Osteoblast (primary cell): ENCODE data around the gene APC2. TPM values are rescaled to one million over a fixed set of nuclear protein-coding genes. Genes with fewer than 3 reads are reported as not detected.

Experiments
- DNase-seq: peaks from one replicate; pipeline ENCODE4 v3.0.0; 2011; ENCODE audit warnings: low spot score, mixed read lengths; ENCODE audit not compliant: insufficient read length; ENCODE audit errors: missing footprints
- H2AFZ ChIP-seq: 2 replicates; pipeline ENCODE4 v1.6.0; 2011; ENCODE audit warnings: mild to moderate bottlenecking, low read length
- H3K27ac ChIP-seq: 2 replicates; pipeline ENCODE4 v1.5.1; 2011; ENCODE audit warnings: mild to moderate bottlenecking, low read depth, low read length, moderate library complexity
- H3K27me3 ChIP-seq: 2 replicates; pipeline ENCODE4 v1.6.0; 2012; ENCODE audit warnings: mild to moderate bottlenecking, control low read depth, inconsistent platforms, low read length, moderate library complexity; ENCODE audit not compliant: insufficient read depth
- H3K36me3 ChIP-seq: 2 replicates; pipeline ENCODE4 v1.5.1; 2011; ENCODE audit warnings: mild to moderate bottlenecking, low read length, control low read depth, moderate library complexity; ENCODE audit not compliant: insufficient read depth
- H3K4me1 ChIP-seq: 2 replicates; pipeline ENCODE4 v1.5.1; 2011; ENCODE audit warnings: mild to moderate bottlenecking, low read length, control low read depth, moderate library complexity; ENCODE audit not compliant: insufficient read depth
- H3K4me2 ChIP-seq: 2 replicates; pipeline ENCODE4 v1.6.0; 2011; ENCODE audit warnings: mild to moderate bottlenecking, low read length; ENCODE audit not compliant: insufficient read depth
- H3K4me3 ChIP-seq: fragments of 200-600 bp; sonication (generic); 3 replicates; pipeline ENCODE4 v1.5.1; 2012; ENCODE audit warnings: mild to moderate bottlenecking, low read length, inconsistent platforms; ENCODE audit not compliant: insufficient read depth
- H3K79me2 ChIP-seq: 2 replicates; pipeline ENCODE4 v1.6.0; 2012; ENCODE audit warnings: mild to moderate bottlenecking, low read length, control low read depth, inconsistent platforms; ENCODE audit not compliant: insufficient read depth
- H3K9me3 ChIP-seq: 2 replicates; pipeline ENCODE4 v1.5.1; 2011; ENCODE audit warnings: low read depth, low read length, control low read depth
- H4K20me1 ChIP-seq: 2 replicates; pipeline ENCODE4 v1.6.0; 2012; ENCODE audit warnings: mild to moderate bottlenecking, low read length, control low read depth; ENCODE audit not compliant: insufficient read depth
- total RNA-seq: library from RNA; depleted of rRNA; stranded (reverse); fragments of >200 nt; gene quantifications from 2 replicates; pipeline ENCODE4 v1.2.3, GENCODE V29; 2012
- TF ChIP-seq, protein P1 (sequence below): IDR thresholded peaks from 2 replicates; pipeline ENCODE4 v1.5.1; 2011; ENCODE audit warnings: mild to moderate bottlenecking, low read depth, low read length, moderate library complexity; ENCODE audit errors: extremely low read depth

The APC2 gene
- total RNA-seq, 1 donor = 0.36 TPM

DNA sequence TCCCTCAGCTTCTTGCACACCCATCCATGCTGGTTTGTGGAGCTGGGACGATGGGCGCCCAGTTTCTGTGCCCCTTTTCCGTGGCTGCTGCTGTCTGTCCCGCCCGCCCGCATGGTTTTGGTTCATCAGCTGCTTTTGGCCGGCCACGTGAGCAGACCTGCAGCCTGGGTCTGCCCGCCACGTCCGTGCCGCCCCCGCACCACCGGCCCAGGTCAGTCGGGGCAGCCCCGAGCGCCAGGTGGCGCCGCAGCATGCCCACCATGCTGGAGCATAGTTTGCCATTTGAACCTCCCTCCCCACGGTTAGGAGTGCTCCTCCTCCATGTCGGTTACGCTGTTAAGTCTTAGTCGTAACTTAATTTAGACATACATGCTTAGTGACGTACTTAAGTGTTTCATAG, 27.0 kb upstream of the APC2 start:
- TF ChIP-seq, protein P1, sequence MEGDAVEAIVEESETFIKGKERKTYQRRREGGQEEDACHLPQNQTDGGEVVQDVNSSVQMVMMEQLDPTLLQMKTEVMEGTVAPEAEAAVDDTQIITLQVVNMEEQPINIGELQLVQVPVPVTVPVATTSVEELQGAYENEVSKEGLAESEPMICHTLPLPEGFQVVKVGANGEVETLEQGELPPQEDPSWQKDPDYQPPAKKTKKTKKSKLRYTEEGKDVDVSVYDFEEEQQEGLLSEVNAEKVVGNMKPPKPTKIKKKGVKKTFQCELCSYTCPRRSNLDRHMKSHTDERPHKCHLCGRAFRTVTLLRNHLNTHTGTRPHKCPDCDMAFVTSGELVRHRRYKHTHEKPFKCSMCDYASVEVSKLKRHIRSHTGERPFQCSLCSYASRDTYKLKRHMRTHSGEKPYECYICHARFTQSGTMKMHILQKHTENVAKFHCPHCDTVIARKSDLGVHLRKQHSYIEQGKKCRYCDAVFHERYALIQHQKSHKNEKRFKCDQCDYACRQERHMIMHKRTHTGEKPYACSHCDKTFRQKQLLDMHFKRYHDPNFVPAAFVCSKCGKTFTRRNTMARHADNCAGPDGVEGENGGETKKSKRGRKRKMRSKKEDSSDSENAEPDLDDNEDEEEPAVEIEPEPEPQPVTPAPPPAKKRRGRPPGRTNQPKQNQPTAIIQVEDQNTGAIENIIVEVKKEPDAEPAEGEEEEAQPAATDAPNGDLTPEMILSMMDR = no peak
- H4K20me1 ChIP-seq = peaks cover 47% of the 10 kb centered on the region
- peaks cover 80% of the 10 kb centered on the region for H3K36me3 ChIP-seq
- DNase-seq = no peak
- H3K4me3 ChIP-seq = no peak overlapping the region
- no peak overlapping the region for H3K27ac ChIP-seq
- no peak overlapping the region for H3K4me2 ChIP-seq
- H3K4me1 ChIP-seq = no peaks in the 10 kb centered on the region
- H3K9me3 ChIP-seq = no peaks in the 10 kb centered on the region
- H2AFZ ChIP-seq = no peak overlapping the region
- H3K79me2 ChIP-seq = peaks cover 96% of the 10 kb centered on the region
- no peaks in the 10 kb centered on the region for H3K27me3 ChIP-seq

DNA sequence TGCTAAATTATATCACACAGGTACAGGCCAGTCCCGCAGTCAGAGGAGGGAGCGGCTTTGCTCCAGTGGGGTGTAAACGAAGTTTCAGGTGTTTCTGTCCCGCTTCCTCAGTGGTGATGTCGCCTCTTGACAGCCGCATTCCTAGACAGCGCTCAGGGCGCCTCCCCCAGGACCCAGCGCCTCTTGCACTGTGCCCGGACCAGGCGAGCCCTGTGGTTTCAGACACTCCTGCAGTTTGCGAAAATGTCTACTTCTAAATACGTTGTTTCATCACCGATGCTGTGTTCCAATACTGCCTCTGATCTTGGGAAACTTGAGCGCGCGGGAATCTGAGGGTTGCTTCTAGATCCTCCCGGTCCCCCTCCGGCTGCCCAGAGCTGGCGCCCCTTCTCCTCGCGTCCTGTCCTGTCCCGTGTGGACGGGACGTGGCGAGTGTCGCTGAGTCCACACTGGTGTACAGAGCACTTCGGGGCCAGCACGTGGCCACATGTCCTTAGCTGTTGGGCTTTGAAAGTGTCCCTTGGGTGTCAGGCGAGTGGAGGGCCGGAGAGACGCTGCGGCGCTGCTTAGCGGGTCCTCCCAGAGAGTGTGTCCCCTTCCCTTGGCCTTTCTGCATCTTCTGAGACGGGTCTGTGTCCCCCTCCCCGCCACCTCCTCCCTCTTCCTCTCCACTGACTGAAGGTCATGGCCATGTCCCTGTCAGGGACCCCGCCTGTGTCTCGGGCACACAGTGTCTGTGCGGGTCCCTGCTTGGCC, 26.3 kb upstream of the APC2 start:
- no peak overlapping the region for H3K4me2 ChIP-seq
- H3K4me1 ChIP-seq = no peaks in the 10 kb centered on the region
- TF ChIP-seq, protein P1 = no peak
- H3K9me3 ChIP-seq = no peaks in the 10 kb centered on the region
- H3K27ac ChIP-seq = no peak overlapping the region
- H2AFZ ChIP-seq = no peak overlapping the region
- H3K4me3 ChIP-seq = no peak overlapping the region
- peaks cover 90% of the 10 kb centered on the region for H3K79me2 ChIP-seq
- no peaks in the 10 kb centered on the region for H3K27me3 ChIP-seq
- peaks cover 41% of the 10 kb centered on the region for H4K20me1 ChIP-seq
- peaks cover 81% of the 10 kb centered on the region for H3K36me3 ChIP-seq
- DNase-seq = no peak

DNA sequence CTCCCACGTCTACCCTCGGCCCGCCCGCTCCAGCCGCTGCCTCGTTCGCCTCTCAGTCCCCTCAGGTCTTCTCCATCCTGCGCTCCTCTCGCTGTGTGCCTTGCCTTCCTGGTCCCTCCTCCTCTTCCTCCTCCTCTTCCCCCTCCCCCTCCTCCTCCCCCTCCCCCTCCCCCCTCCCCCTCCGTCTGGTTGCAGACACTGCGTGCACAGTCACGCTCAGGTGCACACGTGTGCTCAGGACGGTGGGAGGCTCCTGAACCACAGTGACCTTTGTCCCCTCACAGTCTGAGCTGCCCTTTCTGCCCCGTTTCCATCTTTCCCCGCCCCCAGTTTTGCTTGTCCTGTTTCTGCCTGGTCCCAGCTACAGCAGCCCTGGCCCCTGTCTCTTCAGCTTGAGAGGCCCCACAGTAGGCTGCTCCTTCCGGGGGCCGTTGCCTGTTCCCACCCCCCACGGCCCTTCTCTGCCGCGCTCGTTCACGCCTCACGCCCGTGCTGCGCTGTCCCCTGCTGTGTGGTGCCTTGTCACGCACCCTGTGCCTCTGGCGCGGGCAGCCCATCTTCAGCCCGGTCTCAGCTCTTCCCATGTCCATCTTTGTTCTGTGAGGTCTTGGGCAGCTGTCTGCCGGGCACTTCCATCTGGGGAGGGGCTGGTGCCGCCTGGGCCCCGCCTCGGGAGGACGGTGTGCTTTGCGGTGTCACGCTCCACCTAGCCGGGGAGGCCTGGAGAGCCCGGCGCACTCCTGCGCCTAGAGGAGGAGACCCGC, 25.5 kb upstream of the APC2 start:
- Histone ChIP-seq H3K27ac (no peak overlapping the region), H3K4me3 (no peak overlapping the region), H3K27me3 (no peaks in the 10 kb centered on the region), H4K20me1 (peaks cover 38% of the 10 kb centered on the region), H3K4me2 (no peak overlapping the region), H3K4me1 (no peaks in the 10 kb centered on the region), H3K36me3 (peaks cover 81% of the 10 kb centered on the region), H3K79me2 (peaks cover 85% of the 10 kb centered on the region), H3K9me3 (no peaks in the 10 kb centered on the region), H2AFZ (no peak overlapping the region)
- TF ChIP-seq, protein P1 = no peak
- DNase-seq = no peak

DNA sequence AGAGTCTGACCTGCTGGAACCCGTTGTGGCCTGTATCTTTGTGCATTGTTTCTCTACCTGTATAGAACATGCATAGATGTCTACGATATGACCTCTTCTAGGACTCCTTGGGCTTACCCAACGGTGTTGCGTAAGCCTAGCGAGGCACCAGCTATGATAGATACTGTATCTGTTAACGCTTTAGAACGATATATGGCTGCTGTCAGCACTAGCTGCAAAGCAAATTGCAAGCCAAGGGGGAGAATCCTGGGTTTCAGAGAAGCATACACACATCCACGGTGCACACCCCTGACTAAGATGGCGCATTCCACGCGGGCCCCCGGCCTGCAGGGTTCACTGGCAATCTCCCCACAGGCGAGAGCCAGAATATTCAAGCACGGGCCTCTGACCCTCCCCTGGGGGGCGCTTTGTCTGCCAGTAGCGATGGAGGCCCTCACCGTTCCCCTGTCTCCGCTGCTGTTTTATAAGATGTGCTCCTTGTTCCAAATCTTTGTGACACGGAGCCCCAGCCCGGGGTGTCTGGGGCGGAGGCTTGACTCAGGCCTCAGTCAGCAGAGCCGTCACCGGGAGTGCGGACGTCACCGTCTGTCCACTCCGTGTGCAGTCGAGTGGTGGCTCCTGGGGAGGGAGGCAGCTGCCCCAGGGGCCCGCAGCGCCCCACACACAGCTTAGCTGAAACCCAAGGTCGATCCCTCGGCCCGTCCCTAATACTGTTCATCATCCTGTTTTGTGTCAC, 24.7 kb upstream of the APC2 start:
- H3K27ac ChIP-seq = no peak overlapping the region
- H2AFZ ChIP-seq = no peak overlapping the region
- TF ChIP-seq, protein P1 = no peak
- no peak overlapping the region for H3K4me3 ChIP-seq
- no peaks in the 10 kb centered on the region for H3K27me3 ChIP-seq
- H3K4me2 ChIP-seq = no peak overlapping the region
- peaks cover 40% of the 10 kb centered on the region for H4K20me1 ChIP-seq
- H3K79me2 ChIP-seq = peaks cover 79% of the 10 kb centered on the region
- no peaks in the 10 kb centered on the region for H3K4me1 ChIP-seq
- DNase-seq = peak; percentile 86
- H3K36me3 ChIP-seq = peaks cover 81% of the 10 kb centered on the region
- H3K9me3 ChIP-seq = no peaks in the 10 kb centered on the region
